Sigmoid colon (tissue), 3 donors: ENCODE measurements around the gene RFX4.

ENCODE experiments used
- CTCF ChIP-seq, 4 experiments: fragments of 450-650 bp in 3 of 4; fragments of 200-600 bp in 1 of 4; IDR thresholded peaks; one replicate each; pipeline ENCODE4 v1.5.1; 2016 to 2019; ENCODE audit warnings: antibody characterized with exemption in 4 of 4, mild to moderate bottlenecking in 3 of 4, moderate library complexity in 2 of 4
- POLR2A ChIP-seq, 2 donors: fragments of 450-650 bp; IDR thresholded peaks; one replicate each; pipeline ENCODE4 v1.6.1; 2016; ENCODE audit warnings: antibody characterized with exemption in 2 of 2, mild to moderate bottlenecking in 2 of 2, moderate library complexity in 2 of 2

DNA sequence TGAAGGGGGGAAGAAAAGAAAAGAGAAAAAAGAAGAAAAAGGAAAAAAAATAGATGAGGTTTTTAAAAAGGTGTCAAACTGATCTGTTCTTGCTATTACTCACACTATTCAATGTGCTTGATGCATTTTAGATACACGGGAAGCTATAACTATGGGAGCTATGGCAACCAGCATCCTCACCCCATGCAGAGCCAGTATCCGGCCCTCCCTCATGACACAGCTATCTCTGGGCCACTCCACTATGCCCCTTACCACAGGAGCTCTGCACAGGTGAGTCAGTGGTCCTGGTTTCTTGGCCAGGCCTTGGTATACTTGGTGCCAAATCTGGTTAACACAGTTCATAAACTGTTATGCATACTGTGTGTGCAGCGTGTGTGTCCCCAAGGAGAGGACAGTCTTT, 167.7 kb downstream of the RFX4 start:
- TF ChIP-seq CTCF (IDR thresholded peaks at IDR 0.05) (no peak), POLR2A (IDR thresholded peaks at IDR 0.05) (no peak)
